SK-N-SH treated with all-trans-retinoic acid at 6 μM for 48 hours (cell line): Measurements from ENCODE around the gene BCAR3.
"Not testable (repeated sequence)": the region's sequence is repeated elsewhere in the genome, so short reads cannot be mapped to it uniquely, and the experiment has no call there.

ENCODE experiments used
- ATAC-seq: fragments of 200-7000 bp; cut with Tn5 transposase; 3 replicates; pipeline ENCODE4 v1.9.1; 2020; ENCODE audit warnings: mild to moderate bottlenecking, moderate library complexity
- BACH2 ChIP-seq: fragments of 250-450 bp; sonication (Bioruptor Pico); IDR thresholded peaks from 2 replicates; pipeline ENCODE4 v1.9.0; 2021; ENCODE audit warnings: mild to moderate bottlenecking, borderline replicate concordance
- CREB5 ChIP-seq: fragments of 250-450 bp; sonication (Bioruptor Pico); IDR thresholded peaks from 2 replicates; pipeline ENCODE4 v1.5.1; 2020; ENCODE audit warnings: low read depth, mild to moderate bottlenecking, moderate library complexity
- CSDC2 ChIP-seq: fragments of 250-450 bp; sonication (Bioruptor Pico); IDR thresholded peaks from 2 replicates; pipeline ENCODE4 v1.5.0; 2020; ENCODE audit warnings: mild to moderate bottlenecking, moderate library complexity
- CSRNP3 ChIP-seq: fragments of 250-450 bp; sonication (Bioruptor Pico); IDR thresholded peaks from 2 replicates; pipeline ENCODE4 v1.5.1; 2021; ENCODE audit warnings: mild to moderate bottlenecking, moderate library complexity
- ESRRG ChIP-seq: fragments of 250-450 bp; sonication (Bioruptor Pico); IDR thresholded peaks from 2 replicates; pipeline ENCODE4 v1.6.1; 2021; ENCODE audit warnings: mild to moderate bottlenecking
- GLIS3 ChIP-seq: fragments of 250-450 bp; sonication (Bioruptor Pico); IDR thresholded peaks from 2 replicates; pipeline ENCODE4 v1.5.0; 2020; ENCODE audit warnings: mild to moderate bottlenecking, moderate library complexity
- ISL1 ChIP-seq: fragments of 250-450 bp; sonication (Bioruptor Pico); IDR thresholded peaks from 2 replicates; pipeline ENCODE4 v2.1.2; 2022; ENCODE audit warnings: mild to moderate bottlenecking, moderate library complexity
- OSR1 ChIP-seq: fragments of 250-450 bp; sonication (Bioruptor Pico); IDR thresholded peaks from 2 replicates; pipeline ENCODE4 v1.8.0; 2022; ENCODE audit warnings: moderate library complexity, mild to moderate bottlenecking, inconsistent platforms
- POU6F1 ChIP-seq: fragments of 250-450 bp; sonication (Bioruptor Pico); IDR thresholded peaks from 2 replicates; pipeline ENCODE4 v1.8.0; 2021; ENCODE audit warnings: low read depth, mild to moderate bottlenecking, moderate library complexity, borderline replicate concordance
- RARB ChIP-seq: fragments of 250-450 bp; sonication (Bioruptor Pico); IDR thresholded peaks from 2 replicates; pipeline ENCODE4 v1.8.0; 2021; ENCODE audit warnings: mild to moderate bottlenecking, moderate library complexity
- SNAI2 ChIP-seq: fragments of 250-450 bp; sonication (Bioruptor Pico); IDR thresholded peaks from 2 replicates; pipeline ENCODE4 v1.5.0; 2020; ENCODE audit warnings: mild to moderate bottlenecking, moderate library complexity
- TCF4 ChIP-seq: fragments of 250-450 bp; sonication (Bioruptor Pico); IDR thresholded peaks from 2 replicates; pipeline ENCODE4 v1.8.0; 2021; ENCODE audit warnings: mild to moderate bottlenecking, moderate library complexity, borderline replicate concordance
- TOX ChIP-seq: fragments of 250-450 bp; sonication (Bioruptor Pico); IDR thresholded peaks from 2 replicates; pipeline ENCODE4 v1.8.0; 2021; ENCODE audit warnings: mild to moderate bottlenecking, moderate library complexity, borderline replicate concordance
- ZC3H10 ChIP-seq: fragments of 250-450 bp; sonication (Bioruptor Pico); IDR thresholded peaks from 2 replicates; pipeline ENCODE4 v1.5.1; 2021; ENCODE audit warnings: mild to moderate bottlenecking, moderate library complexity
- ZFP3 ChIP-seq: fragments of 250-450 bp; sonication (Bioruptor Pico); IDR thresholded peaks from 2 replicates; pipeline ENCODE4 v1.5.0; 2020; ENCODE audit warnings: mild to moderate bottlenecking, moderate library complexity
- ZFP30 ChIP-seq: fragments of 450-650 bp; formaldehyde crosslinking; IDR thresholded peaks from 2 replicates; pipeline ENCODE4 v1.5.0; 2022; ENCODE audit warnings: mild to moderate bottlenecking, moderate library complexity
- ZNF565 ChIP-seq: fragments of 450-650 bp; formaldehyde crosslinking; conservative IDR thresholded peaks from 2 replicates; pipeline ENCODE4 v1.5.0; 2020; ENCODE audit warnings: low read depth, mild to moderate bottlenecking, moderate library complexity
- ZNF70 ChIP-seq: fragments of 450-650 bp; formaldehyde crosslinking; IDR thresholded peaks from 2 replicates; pipeline ENCODE4 v1.5.0; 2020; ENCODE audit warnings: mild to moderate bottlenecking, moderate library complexity
- TF ChIP-seq, protein P1 (sequence below): fragments of 250-450 bp; sonication (Bioruptor Pico); IDR thresholded peaks from 2 replicates; pipeline ENCODE4 v1.8.0; 2020; ENCODE audit warnings: mild to moderate bottlenecking, moderate library complexity, borderline replicate concordance

BCAR3 gene

DNA sequence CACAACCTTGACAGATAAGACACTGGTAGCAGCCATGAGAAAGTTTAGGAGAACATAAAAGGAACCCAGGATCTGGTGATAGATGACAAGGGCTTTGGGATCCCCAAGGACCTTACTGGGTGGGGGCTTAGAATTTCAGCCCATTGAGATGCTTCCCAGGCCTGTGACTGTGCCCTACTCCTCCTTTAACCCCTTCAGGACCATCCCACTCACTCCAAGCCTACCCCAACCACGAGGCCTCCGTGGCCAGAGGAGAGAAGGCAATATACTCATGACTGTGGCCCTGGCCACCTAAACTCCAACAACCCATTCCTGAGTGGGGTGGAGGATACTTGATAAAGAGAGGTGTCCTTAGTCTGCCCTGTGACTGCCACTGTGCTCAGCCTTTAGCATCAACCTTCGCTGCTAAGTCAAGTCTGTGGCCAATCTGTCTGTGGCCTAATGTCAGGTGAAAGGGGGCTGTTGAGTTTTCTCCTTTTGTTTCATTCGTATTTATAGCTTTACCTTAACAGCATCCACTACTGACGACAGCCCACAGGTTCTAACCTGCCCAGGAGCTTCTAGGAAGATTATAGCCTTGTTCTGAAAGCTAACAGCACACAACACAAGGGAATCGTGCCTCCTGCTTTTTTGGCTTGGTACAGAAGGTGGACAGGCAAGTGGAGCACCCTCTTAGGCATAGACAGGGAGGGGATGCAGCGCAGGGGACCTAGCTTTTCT, 16.9 kb upstream of the BCAR3 start:
- TF ChIP-seq TCF4 (CRISPR knock-in tag) (no peak), BACH2 (CRISPR knock-in tag) (no peak), CREB5 (CRISPR knock-in tag) (no peak), ZNF565 (CRISPR knock-in tag) (no peak), RARB (CRISPR knock-in tag) (no peak), ZNF70 (no peak), GLIS3 (no peak)
- TF ChIP-seq, protein P1, sequence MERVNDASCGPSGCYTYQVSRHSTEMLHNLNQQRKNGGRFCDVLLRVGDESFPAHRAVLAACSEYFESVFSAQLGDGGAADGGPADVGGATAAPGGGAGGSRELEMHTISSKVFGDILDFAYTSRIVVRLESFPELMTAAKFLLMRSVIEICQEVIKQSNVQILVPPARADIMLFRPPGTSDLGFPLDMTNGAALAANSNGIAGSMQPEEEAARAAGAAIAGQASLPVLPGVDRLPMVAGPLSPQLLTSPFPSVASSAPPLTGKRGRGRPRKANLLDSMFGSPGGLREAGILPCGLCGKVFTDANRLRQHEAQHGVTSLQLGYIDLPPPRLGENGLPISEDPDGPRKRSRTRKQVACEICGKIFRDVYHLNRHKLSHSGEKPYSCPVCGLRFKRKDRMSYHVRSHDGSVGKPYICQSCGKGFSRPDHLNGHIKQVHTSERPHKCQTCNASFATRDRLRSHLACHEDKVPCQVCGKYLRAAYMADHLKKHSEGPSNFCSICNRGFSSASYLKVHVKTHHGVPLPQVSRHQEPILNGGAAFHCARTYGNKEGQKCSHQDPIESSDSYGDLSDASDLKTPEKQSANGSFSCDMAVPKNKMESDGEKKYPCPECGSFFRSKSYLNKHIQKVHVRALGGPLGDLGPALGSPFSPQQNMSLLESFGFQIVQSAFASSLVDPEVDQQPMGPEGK (CRISPR knock-in tag): no peak
- no peak for ATAC-seq

- ATAC-seq: not testable (repeated sequence)
These were observed 15.9 kb upstream of the BCAR3 start for GRCh38 chr1:93697566-93697965.

DNA sequence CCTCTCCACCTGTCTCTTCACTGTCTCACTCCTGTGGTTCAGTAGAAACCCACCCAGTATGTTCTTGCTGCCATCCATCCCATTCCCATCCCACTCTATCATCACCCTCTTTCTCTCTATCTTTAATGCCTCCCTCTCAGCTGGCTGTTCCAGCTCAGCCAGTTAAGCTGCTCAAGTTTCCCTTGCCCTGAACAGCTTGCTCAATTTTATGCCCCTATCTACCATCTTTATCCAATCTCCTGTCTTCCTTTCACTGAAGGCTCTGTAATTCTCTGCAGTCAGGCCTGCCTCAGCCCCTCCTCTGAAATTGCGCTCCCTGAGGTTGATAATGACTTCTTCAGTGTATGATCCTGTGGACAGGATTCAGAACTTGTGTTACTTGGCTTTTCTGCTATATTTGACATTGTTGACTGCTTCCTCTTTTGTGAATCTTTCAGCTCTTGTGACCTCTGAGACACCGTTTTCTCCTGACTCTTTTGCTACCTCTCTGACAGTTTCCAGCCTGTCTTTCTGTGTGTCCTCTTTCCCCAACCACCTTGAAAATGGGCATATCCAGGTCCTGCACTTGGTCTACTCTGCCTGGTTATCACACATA, 13.9 kb upstream of the BCAR3 start:
- ATAC-seq: no peak
- TF ChIP-seq CSDC2 (CRISPR knock-in tag) (no peak), ZFP3 (CRISPR knock-in tag) (no peak), ZC3H10 (CRISPR knock-in tag) (no peak), ZNF565 (CRISPR knock-in tag) (no peak), POU6F1 (no peak), CREB5 (CRISPR knock-in tag) (no peak), ZFP30 (no peak), SNAI2 (CRISPR knock-in tag) (no peak), RARB (CRISPR knock-in tag) (no peak)

- TF ChIP-seq BACH2 (CRISPR knock-in tag) (no peak), RARB (CRISPR knock-in tag) (no peak), TOX (no peak), CSDC2 (CRISPR knock-in tag) (no peak), ZFP3 (CRISPR knock-in tag) (no peak), ZC3H10 (CRISPR knock-in tag) (no peak), OSR1 (CRISPR knock-in tag) (no peak)
- no peak for ATAC-seq
These were observed 13.2 kb upstream of the BCAR3 start for GRCh38 chr1:93694819-93695218.

- ATAC-seq: no peak
- TF ChIP-seq ZNF70: no peak
- TF ChIP-seq CSDC2 (CRISPR knock-in tag): no peak
- no peak for TF ChIP-seq ZNF565 (CRISPR knock-in tag)
- no peak for TF ChIP-seq CSRNP3 (CRISPR knock-in tag)
- TF ChIP-seq ESRRG (CRISPR knock-in tag): no peak
- no peak for TF ChIP-seq ZFP30
- TF ChIP-seq BACH2 (CRISPR knock-in tag): no peak
- no peak for TF ChIP-seq ISL1 (CRISPR knock-in tag)
These were observed 12.4 kb upstream of the BCAR3 start for GRCh38 chr1:93694039-93694438.
